B cell (primary cell): Measurements from ENCODE around the gene SYNGR3. TPM values are rescaled to one million over a fixed set of nuclear protein-coding genes. Genes with fewer than 3 reads are reported as not detected.

Experiments used
- ATAC-seq: fragments of 200-7000 bp; cut with Tn5 transposase; one replicate; pipeline ENCODE4 v1.10.0; 2021; ENCODE audit warnings: low read depth, mild to moderate bottlenecking, moderate number of reproducible peaks, moderate library complexity
- CTCF ChIA-PET: fragments of 350-600 bp; sonication (Branson Sonifier 250); formaldehyde crosslinking; loops from one replicate; lab custom pipeline; 2021; ENCODE audit warnings: antibody characterized with exemption, inconsistent platforms; lab: Charles Lee
- POLR2A ChIA-PET: fragments of 350-600 bp; sonication (Branson Sonifier 250); formaldehyde crosslinking; loops from one replicate; lab custom pipeline; 2021; ENCODE audit warnings: antibody characterized with exemption; lab: Charles Lee
- DNase-seq: peaks from one replicate; pipeline ENCODE4 v3.0.0; 2013
- H2AFZ ChIP-seq: 2 replicates; pipeline ENCODE4 v1.6.1; 2012; ENCODE audit warnings: mild to moderate bottlenecking, low read depth, low read length; ENCODE audit not compliant: insufficient read depth, poor library complexity, severe bottlenecking
- H3K27ac ChIP-seq, 2 donors: 1 replicate in 1 of 2; 2 replicates in 1 of 2; pipeline ENCODE4 v1.5.1; 2012 to 2013; ENCODE audit warnings: low read length in 2 of 2, mild to moderate bottlenecking in 2 of 2, moderate library complexity in 1 of 2
- H3K27me3 ChIP-seq, 4 experiments: fragments of 200-600 bp in 1 of 4; sonication (generic) in 1 of 4; replicated peaks in 1 of 4; 1 replicate in 2 of 4; 2 replicates in 2 of 4; pipeline versions ENCODE4 v1.6.1 to v1.7.0; 2013 to 2016; ENCODE audit warnings: low read length in 3 of 4, mild to moderate bottlenecking in 2 of 4, mixed read lengths in 1 of 4, moderate library complexity in 1 of 4; ENCODE audit not compliant: insufficient read depth in 4 of 4, control insufficient read depth in 3 of 4; ENCODE audit errors: control extremely low read depth in 1 of 4
- H3K36me3 ChIP-seq, 2 experiments: replicated peaks in 1 of 2; 1 replicate in 1 of 2; 2 replicates in 1 of 2; pipeline versions ENCODE4 v1.6.1 to v1.7.1; 2013; ENCODE audit warnings: low read length in 1 of 2; ENCODE audit not compliant: insufficient read depth in 2 of 2, control insufficient read depth in 1 of 2; ENCODE audit errors: control extremely low read depth in 1 of 2, extremely low read depth in 1 of 2
- H3K4me1 ChIP-seq, 2 donors: fragments of 200-600 bp in 1 of 2; sonication (generic) in 1 of 2; 1 replicate in 1 of 2; 2 replicates in 1 of 2; pipeline versions ENCODE4 v1.5.1 to v1.6.1; 2013 to 2017; ENCODE audit warnings: low read length in 2 of 2; ENCODE audit not compliant: control insufficient read depth in 2 of 2, insufficient read depth in 2 of 2
- H3K4me2 ChIP-seq: replicated peaks from 2 replicates; pipeline ENCODE3; 2012; ENCODE audit warnings: mild to moderate bottlenecking, low read depth, low read length; ENCODE audit not compliant: poor library complexity, severe bottlenecking
- H3K4me3 ChIP-seq, 5 experiments: fragments of 200-600 bp in 1 of 5; sonication (generic) in 1 of 5; 1 replicate in 3 of 5; 2 replicates in 2 of 5; pipeline versions ENCODE4 v1.5.1 to v1.7.0; 2011 to 2016; ENCODE audit warnings: low read length in 4 of 5, mild to moderate bottlenecking in 4 of 5, low read depth in 2 of 5, control low read depth in 1 of 5, moderate library complexity in 1 of 5; ENCODE audit not compliant: insufficient read depth in 1 of 5; ENCODE audit errors: control extremely low read depth in 1 of 5, extremely low read depth in 1 of 5
- H3K79me2 ChIP-seq: fragments of 200-600 bp; sonication (generic); one replicate; pipeline ENCODE4 v1.6.0; 2016; ENCODE audit warnings: low read length; ENCODE audit not compliant: control insufficient read depth, insufficient read depth
- H3K9ac ChIP-seq: fragments of 200-600 bp; sonication (generic); 2 replicates; pipeline ENCODE4 v1.6.1; 2017; ENCODE audit warnings: mild to moderate bottlenecking, low read length, moderate library complexity
- H3K9me3 ChIP-seq, 3 donors: one replicate each; pipeline versions ENCODE4 v1.6.1 to v1.7.1; 2013; ENCODE audit warnings: low read length in 2 of 3; ENCODE audit not compliant: control insufficient read depth in 2 of 3, insufficient read depth in 1 of 3; ENCODE audit errors: control extremely low read depth in 1 of 3
- H4K20me1 ChIP-seq: 2 replicates; pipeline ENCODE4 v1.6.0; 2012; ENCODE audit warnings: mild to moderate bottlenecking, low read length; ENCODE audit not compliant: insufficient read depth, control insufficient read depth, poor library complexity, severe bottlenecking
- H3K27ac Mint-ChIP-seq: one replicate; pipeline ENCODE4 v1.8.0; 2021; ENCODE audit warnings: mixed read lengths
- H3K27me3 Mint-ChIP-seq: one replicate; pipeline ENCODE4 v1.8.0; 2021; ENCODE audit warnings: mixed read lengths
- H3K4me1 Mint-ChIP-seq: one replicate; pipeline ENCODE4 v1.8.0; 2021; ENCODE audit warnings: mixed read lengths
- H3K4me3 Mint-ChIP-seq: one replicate; pipeline ENCODE4 v1.8.0; 2021; ENCODE audit warnings: mixed read lengths
- H3K9me3 Mint-ChIP-seq: one replicate; pipeline ENCODE4 v1.8.0; 2022; ENCODE audit warnings: mixed read lengths; ENCODE audit not compliant: insufficient read depth
- CTCF ChIP-seq: fragments of 200-600 bp; IDR thresholded peaks from one replicate; pipeline ENCODE4 v1.8.0; 2022; ENCODE audit warnings: antibody characterized with exemption, mild to moderate bottlenecking
- EZH2 ChIP-seq: IDR thresholded peaks from 2 replicates; pipeline ENCODE4 v1.6.1; 2012; ENCODE audit warnings: borderline replicate concordance, low read depth, mild to moderate bottlenecking, moderate library complexity, low read length; ENCODE audit not compliant: insufficient read depth, poor library complexity, severe bottlenecking
- WGBS: methylation state at CpG from one replicate; pipeline ENCODE4 v1.1.5; 2013; ENCODE audit warnings: missing lambda C conversion rate; ENCODE audit not compliant: insufficient coverage; 5-methylcytosine and 5-hydroxymethylcytosine counted together
- intact Hi-C: fragments of 100-400 bp; cut with micrococcal nuclease; formaldehyde crosslinking; loops from one replicate; pipeline ENCODE4 v1.10.0; 2022
- polyA plus RNA-seq: library from polyadenylated mRNA; depleted of rRNA; stranded (reverse); fragments of >200 nt; gene quantifications from 2 replicates; pipeline ENCODE4 v1.2.3, GENCODE V29; 2012
- total RNA-seq, 2 donors: library from RNA; stranded (reverse); fragments of 120-200 nt in 1 of 2; gene quantifications; 1 replicate in 1 of 2; 2 replicates in 1 of 2; pipeline versions ENCODE4 v1.2.3 to v1.2.4, GENCODE V29; 2013 to 2022

The SYNGR3 gene
- total and polyA plus RNA-seq, 2 donors (not counting 1 experiment from before 2014, with no cell fraction given) = 19.5 to 19.8 TPM

DNA sequence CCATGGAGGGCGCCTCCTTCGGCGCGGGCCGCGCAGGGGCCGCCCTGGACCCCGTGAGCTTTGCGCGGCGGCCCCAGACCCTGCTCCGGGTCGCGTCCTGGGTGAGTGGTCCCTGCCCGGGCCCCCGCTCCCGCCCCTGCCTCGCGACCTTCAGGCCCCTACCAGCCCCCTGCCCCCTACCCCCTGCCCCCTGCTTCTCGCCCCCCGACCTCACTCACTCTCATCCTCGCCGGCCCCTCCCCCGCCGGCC is 256 bp downstream of the SYNGR3 start:
- Mint-ChIP-seq H3K27me3 (no peaks in the 10 kb centered on the region), H3K4me3 (no peak overlapping the region), H3K4me1 (peaks cover 38% of the 10 kb centered on the region), H3K27ac (no peak overlapping the region), H3K9me3 (no peaks in the 10 kb centered on the region)
- no peaks in the 10 kb centered on the region for H4K20me1 ChIP-seq
- DNase-seq (no peak), ATAC-seq (no peak)
- 0% methylated on average over 2 of the region's 25 CpGs for WGBS
- H3K27me3 ChIP-seq = no peaks in the 10 kb centered on the region
- peak overlapping the region; percentile 90 for H3K9ac ChIP-seq
- H3K9me3 ChIP-seq = peaks cover 0 to 13% (median 0%) of the 10 kb centered on the region in 3 donors
- peaks cover 0 to 10% of the 10 kb centered on the region in 2 experiments for H3K36me3 ChIP-seq
- POLR2A ChIA-PET = interaction anchor here (1.1 to 3.0 kb wide), 5 partner anchors 18 to 165 kb away, joined by 3 to 36 read pairs (median 3); partner anchors contain the start of genes RPS2, TBL3 and TRAF7
- H3K4me3 ChIP-seq = peak overlapping the region in 4 of 5 experiments; percentile 65 to 93 (median 69)
- CTCF ChIA-PET = no interaction called here
- H3K79me2 ChIP-seq = no peaks in the 10 kb centered on the region
- H3K27ac ChIP-seq = peak overlapping the region in 1 of 2 donors; percentile 92
- intact Hi-C loops = loop anchor here (2.0 to 10.0 kb wide), 3 partner anchors 25 to 787 kb away; partner anchors contain the start of genes ELOB, MSRB1 and RPS2
- no peak overlapping the region for H2AFZ ChIP-seq
- peaks cover 26 to 40% of the 10 kb centered on the region in 2 donors for H3K4me1 ChIP-seq
- no peak for TF ChIP-seq EZH2
- TF ChIP-seq CTCF = no peak
- H3K4me2 ChIP-seq = peak overlapping the region; percentile 100

GRCh38 chr16:1990351-1991134 is 773 bp downstream of the SYNGR3 start:
- H3K9ac ChIP-seq = peak overlapping the region; percentile 90
- 2% methylated on average over 25 of the region's 50 CpGs for WGBS

More at GRCh38 chr16:1990351-1991134, 773 bp downstream of the SYNGR3 start:
- Mint-ChIP-seq H3K4me3 (peak overlapping the region; percentile 91), H3K27me3 (no peaks in the 10 kb centered on the region), H3K4me1 (peaks cover 34% of the 10 kb centered on the region), H3K9me3 (no peaks in the 10 kb centered on the region), H3K27ac (peak overlapping the region; percentile 97)
- DNase-seq (peak; percentile 78), ATAC-seq (peak; percentile 17)
- ChIA-PET CTCF (interaction anchor here (0.6 to 5.5 kb wide), 5 partner anchors 14 to 452 kb away, joined by 3 to 32 read pairs (median 4); partner anchors contain the start of gene TRAF7), POLR2A (interaction anchor here (0.7 to 3.0 kb wide), 13 partner anchors 8 to 261 kb away, joined by 3 to 36 read pairs (median 5); partner anchors contain the start of genes ECI1, MSRB1, RNF151 and RPS2)
- Histone ChIP-seq H3K27me3 (no peaks in the 10 kb centered on the region), H2AFZ (peak overlapping the region; percentile 56), H3K4me2 (peak overlapping the region; percentile 100), H3K27ac (peak overlapping the region; percentile 86 to 92), H3K4me1 (peaks cover 24 to 35% of the 10 kb centered on the region in 2 donors), H3K9me3 (peaks cover 0 to 13% (median 0%) of the 10 kb centered on the region in 3 donors), H3K79me2 (no peaks in the 10 kb centered on the region), H3K36me3 (peaks cover 0 to 7% of the 10 kb centered on the region in 2 experiments), H3K4me3 (peak overlapping the region in 4 of 5 experiments; percentile 65 to 93 (median 69)), H4K20me1 (no peaks in the 10 kb centered on the region)
- TF ChIP-seq EZH2 = peak; percentile 75
- TF ChIP-seq CTCF = no peak
- intact Hi-C loops = loop anchor here (1.0 to 10.0 kb wide), 4 partner anchors 7 to 787 kb away; partner anchors contain the start of genes ELOB, MSRB1 and RPS2
